Vagina (tissue), 2 donors: Measurements from ENCODE around the gene RBKS. TPM values are rescaled to one million over a fixed set of nuclear protein-coding genes. Genes with fewer than 3 reads are reported as not detected.

Experiments
- DNase-seq, 2 donors: peaks; one replicate each; pipeline ENCODE4 v3.0.0-alpha.2; 2017; ENCODE audit errors: extremely low spot score in 2 of 2
- H3K27ac ChIP-seq: fragments of 200-600 bp; sonication (generic); one replicate; pipeline ENCODE4 v1.5.1; 2019
- H3K27me3 ChIP-seq: fragments of 200-600 bp; sonication (generic); one replicate; pipeline ENCODE4 v1.5.1; 2019
- H3K36me3 ChIP-seq, 2 donors: fragments of 200-600 bp; sonication (generic); one replicate each; pipeline ENCODE4 v1.5.1; 2017 to 2019
- H3K4me1 ChIP-seq: fragments of 200-600 bp; sonication (generic); one replicate; pipeline ENCODE4 v1.5.1; 2019
- H3K4me3 ChIP-seq, 2 donors: fragments of 200-600 bp; sonication (generic); 1 replicate in 1 of 2; 2 replicates in 1 of 2; pipeline ENCODE4 v1.5.1; 2016 to 2019
- H3K9me3 ChIP-seq: fragments of 200-600 bp; sonication (generic); one replicate; pipeline ENCODE4 v1.5.1; 2019
- CTCF ChIP-seq, 3 experiments: fragments of 450-650 bp in 2 of 3; fragments of 200-600 bp in 1 of 3; sonication (generic) in 1 of 3; IDR thresholded peaks; one replicate each; pipeline ENCODE4 v1.5.1; 2017 to 2019; ENCODE audit warnings: antibody characterized with exemption in 3 of 3, mild to moderate bottlenecking in 2 of 3, moderate library complexity in 2 of 3
- POLR2A ChIP-seq, 2 donors: fragments of 450-650 bp; IDR thresholded peaks; one replicate each; pipeline ENCODE4 v1.6.1; 2017; ENCODE audit warnings: antibody characterized with exemption in 2 of 2, mild to moderate bottlenecking in 2 of 2, moderate library complexity in 2 of 2
- POLR2AphosphoS5 ChIP-seq, 2 donors: sonication (generic); formaldehyde crosslinking; IDR thresholded peaks; one replicate each; pipeline ENCODE4 v1.9.0; 2017; ENCODE audit warnings: antibody characterized with exemption in 2 of 2, mild to moderate bottlenecking in 2 of 2, low read depth in 1 of 2; ENCODE audit not compliant: insufficient read depth in 1 of 2
- intact Hi-C: fragments of 100-400 bp; cut with DNase I; formaldehyde crosslinking; loops from one replicate; pipeline ENCODE4 v1.15.1; 2023
- total RNA-seq: library from RNA; depleted of rRNA; stranded (reverse); fragments of >200 nt; gene quantifications from one replicate; pipeline ENCODE4 v1.2.3, GENCODE V29; 2016

RBKS gene
- total RNA-seq, 1 donor from 2014 or later = 2.2 TPM

GRCh38 chr2:27795093-27795834 lies 94.9 kb downstream of the RBKS start:
- intact Hi-C loops = no loop called here
- H3K27ac ChIP-seq = no peak overlapping the region
- no peaks in the 10 kb centered on the region for H3K9me3 ChIP-seq
- no peaks in the 10 kb centered on the region for H3K36me3 ChIP-seq
- H3K4me3 ChIP-seq = no peak overlapping the region
- H3K4me1 ChIP-seq = no peaks in the 10 kb centered on the region
- DNase-seq = peak in 1 of 2 donors; percentile 69
- no peaks in the 10 kb centered on the region for H3K27me3 ChIP-seq
- TF ChIP-seq POLR2AphosphoS5 (IDR thresholded peaks at IDR 0.05; ENCODE audit: insufficient read depth in 1 of 2, low read depth in 1 of 2) (no peak), POLR2A (IDR thresholded peaks at IDR 0.05) (no peak), CTCF (IDR thresholded peaks at IDR 0.05) (no peak)

GRCh38 chr2:27792759-27793158 lies 97.4 kb downstream of the RBKS start:
- no peak for DNase-seq
- H3K27ac ChIP-seq = no peak overlapping the region
- TF ChIP-seq POLR2A (IDR thresholded peaks at IDR 0.05) (no peak), POLR2AphosphoS5 (IDR thresholded peaks at IDR 0.05; ENCODE audit: insufficient read depth in 1 of 2, low read depth in 1 of 2) (no peak), CTCF (IDR thresholded peaks at IDR 0.05) (no peak)
- no peaks in the 10 kb centered on the region for H3K9me3 ChIP-seq
- no peaks in the 10 kb centered on the region for H3K36me3 ChIP-seq
- H3K27me3 ChIP-seq = no peaks in the 10 kb centered on the region
- H3K4me3 ChIP-seq = no peak overlapping the region
- intact Hi-C loops = no loop called here
- no peaks in the 10 kb centered on the region for H3K4me1 ChIP-seq

GRCh38 chr2:27790796-27791195 lies 99.4 kb downstream of the RBKS start:
- Histone ChIP-seq H3K4me3 (no peak overlapping the region), H3K36me3 (no peaks in the 10 kb centered on the region), H3K9me3 (no peaks in the 10 kb centered on the region), H3K4me1 (no peaks in the 10 kb centered on the region), H3K27ac (no peak overlapping the region), H3K27me3 (no peaks in the 10 kb centered on the region)
- intact Hi-C loops = no loop called here
- DNase-seq = no peak
- TF ChIP-seq POLR2A (IDR thresholded peaks at IDR 0.05) = no peak
- TF ChIP-seq POLR2AphosphoS5 (IDR thresholded peaks at IDR 0.05; ENCODE audit: insufficient read depth in 1 of 2, low read depth in 1 of 2) = no peak
- TF ChIP-seq CTCF (IDR thresholded peaks at IDR 0.05) = no peak

- DNase-seq = no peak
- no peak for TF ChIP-seq POLR2A (IDR thresholded peaks at IDR 0.05)
- TF ChIP-seq POLR2AphosphoS5 (IDR thresholded peaks at IDR 0.05; ENCODE audit: insufficient read depth in 1 of 2, low read depth in 1 of 2) = no peak
- TF ChIP-seq CTCF (IDR thresholded peaks at IDR 0.05) = no peak
- Histone ChIP-seq H3K36me3 (peaks cover 0 to 8% of the 10 kb centered on the region in 2 donors), H3K27ac (no peak overlapping the region), H3K4me3 (no peak overlapping the region), H3K27me3 (no peaks in the 10 kb centered on the region), H3K9me3 (no peaks in the 10 kb centered on the region), H3K4me1 (no peaks in the 10 kb centered on the region)
- intact Hi-C loops = no loop called here
Observed at GRCh38 chr2:27782701-27783100, 107.5 kb downstream of the RBKS start.

- Histone ChIP-seq H3K36me3 (peaks cover 0 to 8% of the 10 kb centered on the region in 2 donors), H3K27ac (no peak overlapping the region), H3K9me3 (no peaks in the 10 kb centered on the region), H3K27me3 (no peaks in the 10 kb centered on the region), H3K4me1 (peaks cover 5% of the 10 kb centered on the region), H3K4me3 (no peak overlapping the region)
- TF ChIP-seq POLR2A (IDR thresholded peaks at IDR 0.05) (no peak), CTCF (IDR thresholded peaks at IDR 0.05) (no peak), POLR2AphosphoS5 (IDR thresholded peaks at IDR 0.05; ENCODE audit: insufficient read depth in 1 of 2, low read depth in 1 of 2) (no peak)
- no peak for DNase-seq
- intact Hi-C loops = no loop called here
Observed at GRCh38 chr2:27781496-27781895, 108.7 kb downstream of the RBKS start.
